Ovary (tissue), 9 donors: Measurements from ENCODE around the gene CFI. TPM values are rescaled to one million over a fixed set of nuclear protein-coding genes. Genes with fewer than 3 reads are reported as not detected.

ENCODE experiments used
- DNase-seq, 5 donors: peaks; one replicate each; pipeline ENCODE4 v3.0.0-alpha.2; 2019 to 2020
- H3K27ac ChIP-seq, 2 donors: fragments of 200-600 bp; one replicate each; pipeline versions ENCODE4 v1.5.1 to v1.8.0; 2019 to 2022
- H3K27me3 ChIP-seq: fragments of 200-600 bp; one replicate; pipeline ENCODE4 v1.8.0; 2022
- H3K36me3 ChIP-seq: fragments of 200-600 bp; sonication (generic); one replicate; pipeline ENCODE4 v1.5.1; 2019
- H3K4me1 ChIP-seq: one replicate; pipeline ENCODE4 v1.8.1; 2013; ENCODE audit warnings: mild to moderate bottlenecking, moderate library complexity; ENCODE audit not compliant: insufficient read depth
- H3K4me3 ChIP-seq: fragments of 200-600 bp; sonication (generic); one replicate; pipeline ENCODE4 v1.5.1; 2017
- H3K9me3 ChIP-seq, 2 donors: fragments of 200-600 bp in 1 of 2; sonication (generic) in 1 of 2; one replicate each; pipeline versions ENCODE4 v1.5.1 to v1.8.1; 2013 to 2019; ENCODE audit warnings: mild to moderate bottlenecking in 1 of 2, moderate library complexity in 1 of 2
- EP300 ChIP-seq: sonication (generic); formaldehyde crosslinking; IDR thresholded peaks from one replicate; pipeline ENCODE4 v1.6.1; 2017; ENCODE audit warnings: antibody characterized with exemption
- POLR2A ChIP-seq: fragments of 450-650 bp; IDR thresholded peaks from one replicate; pipeline ENCODE4 v1.6.1; 2017; ENCODE audit warnings: antibody characterized with exemption, mild to moderate bottlenecking, moderate library complexity
- WGBS, 3 donors: extraction: QIAGEN DNeasy Blood & Tissue Kit in 1 of 3; methylation state at CpG; one replicate each; pipeline versions ENCODE4 v1.1.5 to v1.1.7; 2013 to 2017; 5-methylcytosine and 5-hydroxymethylcytosine counted together
- intact Hi-C, 4 donors: fragments of 100-400 bp; cut with DNase I; formaldehyde crosslinking; loops; one replicate each; pipeline versions ENCODE4 v1.11.0 to v1.15.1; 2022 to 2023
- polyA plus RNA-seq, 2 donors: library from polyadenylated mRNA; stranded (reverse); fragments of 200-250 nt in 1 of 2; fragments of 350-450 nt in 1 of 2; fragmentation: Illumina TruSeq in 1 of 2; extraction: RNeasy Lipid Tissue Mini Kit (QIAGEN cat#74804) in 1 of 2; gene quantifications; one replicate each; pipeline ENCODE4 v1.2.3, GENCODE V29; 2013 to 2014
- total RNA-seq, 7 donors: library from RNA; depleted of rRNA in 2 of 7; stranded (reverse); fragments of >200 nt in 2 of 7; fragmentation: NEBNext Ultra II Directional in 3 of 7; extraction: Animal tissue kit (Norgen Biotek cat#: 25700) in 3 of 7; gene quantifications; one replicate each; pipeline versions ENCODE4 v1.1.0 to v1.2.4, GENCODE V29; 2016 to 2023
- TF ChIP-seq, protein P1 (sequence below), 3 donors: fragments of 450-650 bp in 2 of 3; fragments of 200-600 bp in 1 of 3; IDR thresholded peaks; one replicate each; pipeline versions ENCODE4 v1.5.1 to v1.8.0; 2016 to 2022; ENCODE audit warnings: antibody characterized with exemption in 3 of 3, mild to moderate bottlenecking in 1 of 3
- donor health status: DM: no; HTN: no; CAD: no; lungs with moderate emphysema.
- donor health status: DM: no; HTN: no; CAD: no.
- donor health status: Bipolar disorder and iron deficiency.
- donor health status: DM: yes; HTN: yes; CAD: no.
- donor health status: DM: no; HTN: no; CAD: no.
- donor health status: DM: yes; HTN: yes; CAD: no.

The CFI gene
- total and polyA plus RNA-seq, 9 donors, result 13.1 to 112 (median 38.2) TPM

GRCh38 chr4:109738104-109738872 is 63.5 kb downstream of the CFI start:
- peaks cover 0 to 3% of the 10 kb centered on the region in 2 donors for H3K9me3 ChIP-seq
- intact Hi-C loops, result loop anchor here in 1 of 4 donors (10.0 kb wide), 2 partner anchors 77 to 303 kb away; partner anchors contain the start of genes GAR1 and SEC24B
- whole genome bisulfite sequencing, 3 donors, result 88 to 92% (median 90%) methylated on average over 10 of the region's 10 CpGs

GRCh38 chr4:109735566-109736365 is 66.0 kb downstream of the CFI start:
- WGBS, 3 donors, result 45 to 55% (median 52%) methylated on average over 7 of the region's 7 CpGs
- intact Hi-C loops, result loop anchor here in 1 of 4 donors (10.0 kb wide), 2 partner anchors 79 to 301 kb away; partner anchors contain the start of genes GAR1 and SEC24B
- Histone ChIP-seq H3K4me3 (no peak overlapping the region), H3K9me3 (peaks cover 0 to 3% of the 10 kb centered on the region in 2 donors), H3K27me3 (no peaks in the 10 kb centered on the region), H3K36me3 (no peaks in the 10 kb centered on the region), H3K27ac (no peak overlapping the region), H3K4me1 (no peaks in the 10 kb centered on the region)
- TF ChIP-seq POLR2A, result no peak
- TF ChIP-seq, protein P1, sequence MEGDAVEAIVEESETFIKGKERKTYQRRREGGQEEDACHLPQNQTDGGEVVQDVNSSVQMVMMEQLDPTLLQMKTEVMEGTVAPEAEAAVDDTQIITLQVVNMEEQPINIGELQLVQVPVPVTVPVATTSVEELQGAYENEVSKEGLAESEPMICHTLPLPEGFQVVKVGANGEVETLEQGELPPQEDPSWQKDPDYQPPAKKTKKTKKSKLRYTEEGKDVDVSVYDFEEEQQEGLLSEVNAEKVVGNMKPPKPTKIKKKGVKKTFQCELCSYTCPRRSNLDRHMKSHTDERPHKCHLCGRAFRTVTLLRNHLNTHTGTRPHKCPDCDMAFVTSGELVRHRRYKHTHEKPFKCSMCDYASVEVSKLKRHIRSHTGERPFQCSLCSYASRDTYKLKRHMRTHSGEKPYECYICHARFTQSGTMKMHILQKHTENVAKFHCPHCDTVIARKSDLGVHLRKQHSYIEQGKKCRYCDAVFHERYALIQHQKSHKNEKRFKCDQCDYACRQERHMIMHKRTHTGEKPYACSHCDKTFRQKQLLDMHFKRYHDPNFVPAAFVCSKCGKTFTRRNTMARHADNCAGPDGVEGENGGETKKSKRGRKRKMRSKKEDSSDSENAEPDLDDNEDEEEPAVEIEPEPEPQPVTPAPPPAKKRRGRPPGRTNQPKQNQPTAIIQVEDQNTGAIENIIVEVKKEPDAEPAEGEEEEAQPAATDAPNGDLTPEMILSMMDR (IDR thresholded peaks at IDR 0.05), result no peak
- no peak for TF ChIP-seq EP300
- DNase-seq, result no peak

More at GRCh38 chr4:109738104-109738872, 63.5 kb downstream of the CFI start:
- H3K27me3 ChIP-seq, result no peaks in the 10 kb centered on the region
- TF ChIP-seq, protein P1 (IDR thresholded peaks at IDR 0.05), result no peak
- TF ChIP-seq EP300, result no peak
- no peak for TF ChIP-seq POLR2A
- H3K27ac ChIP-seq, result no peak overlapping the region
- no peak overlapping the region for H3K4me3 ChIP-seq
- DNase-seq, result no peak
- H3K4me1 ChIP-seq, result no peaks in the 10 kb centered on the region
- no peaks in the 10 kb centered on the region for H3K36me3 ChIP-seq

- H3K27me3 ChIP-seq, result no peaks in the 10 kb centered on the region
- TF ChIP-seq, protein P1 (IDR thresholded peaks at IDR 0.05), result no peak
- no peaks in the 10 kb centered on the region for H3K4me1 ChIP-seq
- no peak for DNase-seq
- WGBS, 3 donors, result 90 to 92% (median 91%) methylated on average over 5 of the region's 5 CpGs
- intact Hi-C loops, result loop anchor here in 1 of 4 donors (10.0 kb wide), 2 partner anchors 81 to 299 kb away; partner anchors contain the start of genes GAR1 and SEC24B
- H3K4me3 ChIP-seq, result no peak overlapping the region
- peaks cover 0 to 3% of the 10 kb centered on the region in 2 donors for H3K9me3 ChIP-seq
- no peak overlapping the region for H3K27ac ChIP-seq
- no peaks in the 10 kb centered on the region for H3K36me3 ChIP-seq
These were observed 68.1 kb downstream of the CFI start for GRCh38 chr4:109733728-109734127.
